Measurements from ENCODE around the gene MYO16.

The MYO16 gene

DNA sequence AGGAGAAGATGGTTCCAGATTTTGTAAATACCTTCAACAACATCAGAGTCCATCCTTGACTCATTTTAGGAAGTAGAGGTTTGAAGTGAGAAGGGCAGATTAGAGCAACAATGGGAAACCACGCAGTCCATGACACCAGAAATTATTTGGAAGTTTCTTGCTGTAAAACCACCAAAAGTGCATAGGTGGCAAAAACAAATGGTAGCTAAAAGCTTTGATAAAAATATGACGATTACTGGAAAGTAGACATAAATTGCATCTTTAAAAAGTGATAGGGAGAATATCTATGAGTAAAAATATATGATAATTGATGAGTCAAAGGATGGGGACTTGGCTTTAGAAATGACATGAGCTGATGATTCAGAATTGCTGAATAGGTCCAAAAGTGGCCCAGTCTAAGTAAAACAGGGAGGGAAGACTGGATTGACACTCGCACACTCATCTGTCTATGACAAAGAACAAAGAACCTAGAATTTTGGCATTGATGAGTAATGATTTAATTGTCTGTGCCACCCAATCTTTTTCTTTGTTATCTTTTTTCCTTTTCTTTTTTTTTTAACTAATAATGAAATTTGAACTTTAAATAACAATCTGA is 472.2 kb downstream of the MYO16 start:
- Histone ChIP-seq H2AFZ (ENCODE audit: low read length) (no peak overlapping the region), H3K9ac (ENCODE audit: low read depth, low read length, poor library complexity, severe bottlenecking) (no peak overlapping the region), H3K9me3 (ENCODE audit: insufficient read depth, low read depth, low read length) (no peaks in the 10 kb centered on the region)

DNA sequence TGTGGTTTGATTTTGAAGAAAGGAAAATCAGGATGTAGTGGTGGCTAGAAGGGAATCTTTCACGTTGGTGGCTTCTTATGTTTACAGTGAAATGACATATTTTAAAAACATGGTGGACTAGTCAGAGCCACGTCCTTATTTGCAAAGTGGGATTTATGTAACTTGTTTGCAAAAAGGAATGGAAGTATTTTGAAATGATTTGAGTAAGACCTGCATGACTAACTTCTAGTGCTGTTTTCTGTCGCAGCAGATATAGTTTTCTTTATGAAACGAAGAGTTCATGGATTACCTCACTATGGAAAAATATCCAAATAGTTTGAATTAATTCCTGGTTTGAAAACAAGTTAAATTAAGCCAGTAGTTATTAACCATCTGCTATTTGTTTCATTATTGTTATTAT is 476.5 kb downstream of the MYO16 start:
- H4K20me1 ChIP-seq (ENCODE audit: insufficient read depth, low read length, poor library complexity, severe bottlenecking), result no peaks in the 10 kb centered on the region
- no peak overlapping the region for H2AFZ ChIP-seq (ENCODE audit: low read length)
- H3K9me2 ChIP-seq (replicated peaks; ENCODE audit: low read depth, low read length), result no peaks in the 10 kb centered on the region
- no peak overlapping the region for H3K4me3 ChIP-seq (ENCODE audit: low read length, poor library complexity, severe bottlenecking)
- no peaks in the 10 kb centered on the region for H3K27me3 ChIP-seq (ENCODE audit: insufficient read depth, low read length, poor library complexity, severe bottlenecking)
- no peaks in the 10 kb centered on the region for H3K4me1 ChIP-seq (ENCODE audit: insufficient read depth, low read length, poor library complexity, severe bottlenecking)
- no peak overlapping the region for H3K9ac ChIP-seq (ENCODE audit: low read depth, low read length, poor library complexity, severe bottlenecking)
- H3K4me2 ChIP-seq (ENCODE audit: low read depth, low read length, poor library complexity, severe bottlenecking), result no peak overlapping the region
- H3K9me3 ChIP-seq (ENCODE audit: insufficient read depth, low read depth, low read length), result no peaks in the 10 kb centered on the region
- H3F3A ChIP-seq (ENCODE audit: low read depth), result no peaks in the 10 kb centered on the region
- no peak for TF ChIP-seq EZH2phosphoT487 (IDR thresholded peaks at IDR 0.05; ENCODE audit: borderline replicate concordance)
- TF ChIP-seq, protein P1, sequence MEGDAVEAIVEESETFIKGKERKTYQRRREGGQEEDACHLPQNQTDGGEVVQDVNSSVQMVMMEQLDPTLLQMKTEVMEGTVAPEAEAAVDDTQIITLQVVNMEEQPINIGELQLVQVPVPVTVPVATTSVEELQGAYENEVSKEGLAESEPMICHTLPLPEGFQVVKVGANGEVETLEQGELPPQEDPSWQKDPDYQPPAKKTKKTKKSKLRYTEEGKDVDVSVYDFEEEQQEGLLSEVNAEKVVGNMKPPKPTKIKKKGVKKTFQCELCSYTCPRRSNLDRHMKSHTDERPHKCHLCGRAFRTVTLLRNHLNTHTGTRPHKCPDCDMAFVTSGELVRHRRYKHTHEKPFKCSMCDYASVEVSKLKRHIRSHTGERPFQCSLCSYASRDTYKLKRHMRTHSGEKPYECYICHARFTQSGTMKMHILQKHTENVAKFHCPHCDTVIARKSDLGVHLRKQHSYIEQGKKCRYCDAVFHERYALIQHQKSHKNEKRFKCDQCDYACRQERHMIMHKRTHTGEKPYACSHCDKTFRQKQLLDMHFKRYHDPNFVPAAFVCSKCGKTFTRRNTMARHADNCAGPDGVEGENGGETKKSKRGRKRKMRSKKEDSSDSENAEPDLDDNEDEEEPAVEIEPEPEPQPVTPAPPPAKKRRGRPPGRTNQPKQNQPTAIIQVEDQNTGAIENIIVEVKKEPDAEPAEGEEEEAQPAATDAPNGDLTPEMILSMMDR (conservative IDR thresholded peaks at IDR 0.05; ENCODE audit: low read length), result no peak
- no peaks in the 10 kb centered on the region for H3K79me2 ChIP-seq (ENCODE audit: insufficient read depth, low read length)
- H3K36me3 ChIP-seq (ENCODE audit: insufficient read depth, low read length), result no peaks in the 10 kb centered on the region

More for the DNA sequence above, 472.2 kb downstream of the MYO16 start:
- H3K4me3 ChIP-seq (ENCODE audit: low read length, poor library complexity, severe bottlenecking), result no peak overlapping the region
- no peaks in the 10 kb centered on the region for H3K27me3 ChIP-seq (ENCODE audit: insufficient read depth, low read length, poor library complexity, severe bottlenecking)
- H3K4me2 ChIP-seq (ENCODE audit: low read depth, low read length, poor library complexity, severe bottlenecking), result no peak overlapping the region
- no peaks in the 10 kb centered on the region for H4K20me1 ChIP-seq (ENCODE audit: insufficient read depth, low read length, poor library complexity, severe bottlenecking)
- no peaks in the 10 kb centered on the region for H3K36me3 ChIP-seq (ENCODE audit: insufficient read depth, low read length)
- no peaks in the 10 kb centered on the region for H3F3A ChIP-seq (ENCODE audit: low read depth)
- no peak for TF ChIP-seq EZH2phosphoT487 (IDR thresholded peaks at IDR 0.05; ENCODE audit: borderline replicate concordance)
- TF ChIP-seq, protein P1 (conservative IDR thresholded peaks at IDR 0.05; ENCODE audit: low read length), result no peak
- no peaks in the 10 kb centered on the region for H3K4me1 ChIP-seq (ENCODE audit: insufficient read depth, low read length, poor library complexity, severe bottlenecking)
- H3K9me2 ChIP-seq (replicated peaks; ENCODE audit: low read depth, low read length), result no peaks in the 10 kb centered on the region
- H3K79me2 ChIP-seq (ENCODE audit: insufficient read depth, low read length), result no peaks in the 10 kb centered on the region

DNA sequence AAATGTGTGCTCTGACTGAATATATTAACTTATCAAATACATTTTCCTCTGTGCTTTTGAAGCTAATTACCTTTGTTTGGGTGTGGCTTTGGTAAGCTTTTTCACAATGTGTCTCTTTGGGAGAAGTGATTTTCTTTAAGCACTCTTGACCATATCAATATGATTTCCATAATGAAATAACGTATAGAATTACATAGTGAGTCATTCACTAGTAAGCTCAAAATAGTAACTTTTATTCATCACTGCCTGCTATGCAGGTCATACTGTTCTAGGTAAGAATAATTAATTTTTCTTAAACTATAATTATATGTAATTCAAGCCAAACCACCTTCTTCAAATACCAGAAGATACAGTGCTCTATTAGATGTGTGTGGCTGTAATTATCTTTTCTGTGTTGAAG is 480.7 kb downstream of the MYO16 start:
- Histone ChIP-seq H4K20me1 (ENCODE audit: insufficient read depth, low read length, poor library complexity, severe bottlenecking) (no peaks in the 10 kb centered on the region), H3K9ac (ENCODE audit: low read depth, low read length, poor library complexity, severe bottlenecking) (no peak overlapping the region), H3K36me3 (ENCODE audit: insufficient read depth, low read length) (no peaks in the 10 kb centered on the region), H3K4me3 (ENCODE audit: low read length, poor library complexity, severe bottlenecking) (no peak overlapping the region), H3F3A (ENCODE audit: low read depth) (no peaks in the 10 kb centered on the region), H2AFZ (ENCODE audit: low read length) (no peak overlapping the region), H3K4me2 (ENCODE audit: low read depth, low read length, poor library complexity, severe bottlenecking) (no peak overlapping the region), H3K9me2 (replicated peaks; ENCODE audit: low read depth, low read length) (no peaks in the 10 kb centered on the region), H3K79me2 (ENCODE audit: insufficient read depth, low read length) (no peaks in the 10 kb centered on the region), H3K27me3 (ENCODE audit: insufficient read depth, low read length, poor library complexity, severe bottlenecking) (no peaks in the 10 kb centered on the region), H3K4me1 (ENCODE audit: insufficient read depth, low read length, poor library complexity, severe bottlenecking) (peaks cover 3% of the 10 kb centered on the region), H3K9me3 (ENCODE audit: insufficient read depth, low read depth, low read length) (no peaks in the 10 kb centered on the region)
- TF ChIP-seq, protein P1 (conservative IDR thresholded peaks at IDR 0.05; ENCODE audit: low read length), result no peak
- no peak for TF ChIP-seq EZH2phosphoT487 (IDR thresholded peaks at IDR 0.05; ENCODE audit: borderline replicate concordance)
